HFFc6 (cell line): Measurements from ENCODE around the gene NFIA. TPM values are rescaled to one million over a fixed set of nuclear protein-coding genes. Genes with fewer than 3 reads are reported as not detected.
A peak's percentile ranks its signal among the peaks of the same experiment; 100 is the strongest.

ENCODE experiments used
- DNase-seq: peaks from one replicate; pipeline ENCODE4 v3.0.0-alpha.2; 2018
- H3K27ac Mint-ChIP-seq: 2 replicates; pipeline ENCODE4 v1.8.0; 2020; ENCODE audit warnings: mild to moderate bottlenecking, mixed read lengths
- H3K27me3 Mint-ChIP-seq: 2 replicates; pipeline ENCODE4 v1.8.0; 2021; ENCODE audit warnings: mild to moderate bottlenecking, moderate library complexity, mixed read lengths; ENCODE audit not compliant: insufficient read depth
- H3K36me3 Mint-ChIP-seq: 2 replicates; pipeline ENCODE4 v1.8.0; 2021; ENCODE audit warnings: low read depth, mixed read lengths
- H3K4me1 Mint-ChIP-seq: 2 replicates; pipeline ENCODE4 v1.8.0; 2020; ENCODE audit warnings: low read depth, mixed read lengths
- H3K4me3 Mint-ChIP-seq: 2 replicates; pipeline ENCODE4 v1.8.0; 2020; ENCODE audit warnings: mild to moderate bottlenecking, moderate library complexity, mixed read lengths
- H3K9me3 Mint-ChIP-seq: 2 replicates; pipeline ENCODE4 v1.8.0; 2020; ENCODE audit warnings: mild to moderate bottlenecking, mixed read lengths
- CTCF ChIP-seq: fragments of 200-600 bp; sonication (generic); IDR thresholded peaks from 2 replicates; pipeline ENCODE4 v1.5.0; 2021; ENCODE audit warnings: antibody characterized with exemption, mild to moderate bottlenecking
- total RNA-seq, 6 experiments: library from RNA; stranded (reverse); fragmentation: NEBNext Ultra II Directional; extraction: Animal tissue kit (Norgen Biotek cat#: 25700); gene quantifications; 2 replicates in 1 of 6; 3 replicates in 5 of 6; pipeline ENCODE4 v1.2.3, GENCODE V29; 2021

NFIA gene
- total RNA-seq, 6 experiments from 2014 or later = 8.5 to 11.3 (median 10.4) TPM

DNA sequence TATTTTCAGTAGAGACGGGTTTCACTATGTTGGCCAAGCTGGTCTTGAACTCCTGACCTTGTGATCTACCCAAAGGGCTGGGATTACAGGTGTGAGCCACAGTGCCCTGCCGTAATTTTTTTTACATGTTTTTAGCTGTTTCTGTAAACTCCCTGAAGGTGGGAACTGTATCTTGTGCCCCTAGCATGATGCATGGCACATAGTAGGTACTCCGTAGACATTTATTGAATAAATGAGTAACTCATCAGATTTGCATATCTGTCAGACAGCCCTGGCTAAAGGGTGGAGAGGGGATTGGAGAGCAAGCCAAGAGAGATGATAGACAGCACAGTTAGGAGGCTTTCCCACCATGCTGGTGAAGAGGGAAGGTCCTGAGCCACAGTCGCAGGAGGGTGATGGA, 247.2 kb downstream of the NFIA start:
- no peaks in the 10 kb centered on the region for H3K36me3 Mint-ChIP-seq
- no peak for DNase-seq
- TF ChIP-seq CTCF = no peak

DNA sequence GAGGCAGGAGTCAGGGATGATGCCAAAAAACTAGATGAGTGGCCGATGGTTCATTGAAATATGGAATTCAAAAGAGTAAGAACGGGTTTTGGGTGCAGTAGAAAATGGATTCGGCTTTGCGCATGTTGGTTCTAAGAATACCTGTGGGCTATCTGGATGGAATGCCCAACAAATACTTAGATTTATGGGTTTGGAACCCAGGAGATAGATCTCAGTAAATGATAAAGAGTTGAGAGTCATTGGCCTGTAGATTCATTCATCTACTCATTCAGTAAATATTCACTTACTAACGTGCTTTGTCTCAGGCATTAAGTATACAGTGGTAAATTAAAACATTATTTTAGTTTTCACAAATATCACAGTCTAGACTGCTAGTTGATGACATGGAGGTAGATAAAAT, 247.7 kb downstream of the NFIA start:
- no peak overlapping the region for H3K4me3 Mint-ChIP-seq
- TF ChIP-seq CTCF = no peak
- no peaks in the 10 kb centered on the region for H3K36me3 Mint-ChIP-seq
- peaks cover 12% of the 10 kb centered on the region for H3K4me1 Mint-ChIP-seq
- H3K27ac Mint-ChIP-seq = no peak overlapping the region
- peak; percentile 5 for DNase-seq
- peaks cover 7% of the 10 kb centered on the region for H3K27me3 Mint-ChIP-seq
- no peaks in the 10 kb centered on the region for H3K9me3 Mint-ChIP-seq

More for the DNA sequence above, 247.2 kb downstream of the NFIA start:
- Mint-ChIP-seq H3K27ac (no peak overlapping the region), H3K4me1 (peaks cover 12% of the 10 kb centered on the region), H3K27me3 (peaks cover 5% of the 10 kb centered on the region), H3K4me3 (no peak overlapping the region), H3K9me3 (no peaks in the 10 kb centered on the region)

DNA sequence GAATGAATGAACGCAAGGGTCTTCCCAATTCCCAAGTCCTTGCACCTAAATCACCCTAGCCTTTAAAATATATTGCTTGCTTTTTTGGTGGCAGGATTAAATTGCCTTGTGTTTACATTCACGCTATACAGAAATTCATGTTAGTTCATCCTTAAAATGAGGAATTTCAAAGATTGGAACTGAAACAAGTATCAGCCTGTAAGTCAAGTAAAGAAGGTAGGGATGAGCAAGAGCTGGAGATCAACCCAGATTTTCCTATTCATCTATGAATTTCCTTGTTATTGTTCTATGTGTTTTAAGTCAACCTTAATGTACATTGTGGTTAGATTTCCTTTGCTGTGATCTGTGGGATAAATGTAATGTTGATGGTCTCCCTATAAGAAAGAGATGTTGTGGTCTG, 248.2 kb downstream of the NFIA start:
- no peaks in the 10 kb centered on the region for H3K36me3 Mint-ChIP-seq
- no peak overlapping the region for H3K4me3 Mint-ChIP-seq
- TF ChIP-seq CTCF = no peak
- H3K4me1 Mint-ChIP-seq = peaks cover 12% of the 10 kb centered on the region
- H3K9me3 Mint-ChIP-seq = no peaks in the 10 kb centered on the region
- no peak overlapping the region for H3K27ac Mint-ChIP-seq
- no peak for DNase-seq
- peaks cover 7% of the 10 kb centered on the region for H3K27me3 Mint-ChIP-seq

- Mint-ChIP-seq H3K9me3 (no peaks in the 10 kb centered on the region), H3K36me3 (no peaks in the 10 kb centered on the region), H3K4me3 (no peak overlapping the region), H3K27me3 (peaks cover 6% of the 10 kb centered on the region), H3K27ac (no peak overlapping the region), H3K4me1 (peaks cover 16% of the 10 kb centered on the region)
- no peak for TF ChIP-seq CTCF
- DNase-seq = no peak
Measured at GRCh38 chr1:61332196-61332753, 249.9 kb downstream of the NFIA start.

GRCh38 chr1:61332796-61333195, 250.4 kb downstream of the NFIA start:
- no peak for TF ChIP-seq CTCF
- H3K9me3 Mint-ChIP-seq = no peaks in the 10 kb centered on the region
- no peaks in the 10 kb centered on the region for H3K36me3 Mint-ChIP-seq
- peaks cover 21% of the 10 kb centered on the region for H3K4me1 Mint-ChIP-seq
- peaks cover 3% of the 10 kb centered on the region for H3K27me3 Mint-ChIP-seq
- H3K4me3 Mint-ChIP-seq = no peak overlapping the region
- no peak overlapping the region for H3K27ac Mint-ChIP-seq
- DNase-seq = no peak
